ENCODE measurements around the gene TMEM91.

The TMEM91 gene

DNA sequence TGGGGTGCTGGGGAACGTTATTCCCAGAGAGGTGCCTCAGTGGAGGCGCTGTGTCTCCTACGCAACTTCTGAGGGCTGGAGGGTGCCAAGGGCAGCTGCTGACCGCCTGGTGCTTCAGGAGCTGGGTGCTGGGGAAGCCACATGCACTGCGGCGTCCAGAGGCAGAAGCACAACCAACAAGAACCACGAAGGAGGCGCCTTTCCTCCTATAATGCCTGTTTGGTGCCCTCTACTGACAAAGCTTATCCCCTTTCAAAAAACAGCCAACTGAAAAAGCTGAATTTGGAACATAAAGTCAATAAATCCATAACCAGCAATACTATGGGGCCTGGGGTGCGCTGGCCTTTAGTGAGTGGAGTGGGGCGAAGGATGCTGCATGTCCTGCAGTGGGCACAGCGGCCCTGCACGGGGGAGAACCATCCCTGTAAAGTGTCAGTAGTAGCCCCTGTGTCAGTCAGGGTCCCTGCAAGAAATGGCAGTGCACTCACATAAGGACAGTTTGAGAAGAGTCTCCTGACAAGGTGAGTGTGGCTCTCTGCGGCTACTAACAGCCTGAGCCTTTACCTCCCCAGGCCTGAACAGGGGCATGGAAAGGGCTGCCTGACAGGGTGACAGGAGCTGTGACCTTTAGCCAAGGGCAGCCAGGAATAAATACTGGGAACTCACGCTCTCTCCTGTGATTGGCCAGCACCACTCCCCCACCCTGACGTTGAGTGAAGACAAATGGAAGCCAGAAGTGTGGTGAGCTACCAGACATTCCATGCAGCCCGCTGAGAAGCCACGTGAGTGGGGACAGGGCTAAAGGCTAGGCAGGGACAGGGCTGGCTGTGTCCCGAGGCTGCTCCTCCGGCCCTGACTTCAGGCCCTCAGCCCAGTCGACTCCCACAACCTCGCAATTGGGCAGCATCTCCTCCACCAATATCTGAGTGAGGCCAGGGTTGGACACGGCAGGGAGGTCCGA, 55.4 kb downstream of the TMEM91 start:
- peaks cover 13% of the 10 kb centered on the region for H3K4me1 Mint-ChIP-seq
- H3K27ac Mint-ChIP-seq = peak overlapping the region; percentile 3

DNA sequence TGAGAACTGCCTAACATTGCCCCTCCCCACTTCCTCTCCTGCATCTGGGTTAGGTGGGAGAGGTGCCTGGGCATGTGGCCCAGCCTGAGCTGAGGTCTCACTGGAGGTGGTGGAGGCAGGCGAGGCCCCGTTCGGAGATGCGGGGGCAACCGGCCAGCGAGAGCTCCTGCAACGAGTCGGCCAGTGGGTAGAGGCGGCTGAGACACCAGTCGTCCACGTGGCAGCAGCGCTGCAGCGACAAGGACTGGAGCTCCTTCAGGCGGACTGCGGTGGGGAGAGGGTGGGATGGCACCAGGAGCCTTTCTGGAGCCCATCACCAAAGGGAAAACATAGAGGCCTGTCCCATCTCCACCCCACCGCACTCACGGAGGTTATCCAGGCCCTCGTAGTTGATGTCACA, 56.8 kb downstream of the TMEM91 start:
- H3K9me3 Mint-ChIP-seq = no peaks in the 10 kb centered on the region
- no peak overlapping the region for H3K27ac Mint-ChIP-seq
- ATAC-seq (ENCODE audit: low read depth) = no peak
- no peak for DNase-seq (ENCODE audit: low spot score in 2 of 2)
- H3K27me3 Mint-ChIP-seq = no peaks in the 10 kb centered on the region
- H3K4me3 Mint-ChIP-seq = no peak overlapping the region
- peaks cover 18% of the 10 kb centered on the region for H3K36me3 Mint-ChIP-seq
- peaks cover 6% of the 10 kb centered on the region for H3K4me1 Mint-ChIP-seq

More for the DNA sequence above, 55.4 kb downstream of the TMEM91 start:
- H3K36me3 Mint-ChIP-seq = peaks cover 15% of the 10 kb centered on the region
- no peaks in the 10 kb centered on the region for H3K27me3 Mint-ChIP-seq
- ATAC-seq (ENCODE audit: low read depth) (no peak), DNase-seq (ENCODE audit: low spot score in 2 of 2) (no peak)
- no peaks in the 10 kb centered on the region for H3K9me3 Mint-ChIP-seq
- H3K4me3 Mint-ChIP-seq = no peak overlapping the region

Measured in memory B cell (primary cell).